Sciatic nerve (tissue), 2 donors: ENCODE measurements around the gene RTN4. TPM values are rescaled to one million over a fixed set of nuclear protein-coding genes. Genes with fewer than 3 reads are reported as not detected.
A peak's percentile ranks its signal among the peaks of the same experiment; 100 is the strongest.
"Not testable (repeated sequence)": the region's sequence is repeated elsewhere in the genome, so short reads cannot be mapped to it uniquely, and the experiment has no call there.

ENCODE experiments used
- ATAC-seq: fragments of 200-7000 bp; cut with Tn5 transposase; one replicate; pipeline ENCODE4 v1.9.1; 2020; ENCODE audit warnings: mild to moderate bottlenecking, moderate library complexity
- DNase-seq: peaks from one replicate; pipeline ENCODE4 v3.0.0-alpha.2; 2020; ENCODE audit warnings: low spot score
- intact Hi-C: fragments of 100-400 bp; cut with DNase I; formaldehyde crosslinking; loops from one replicate; pipeline ENCODE4 v1.14.2; 2022
- total RNA-seq: library from RNA; stranded (reverse); fragmentation: NEBNext Ultra II Directional; extraction: Animal tissue kit (Norgen Biotek cat#: 25700); gene quantifications from one replicate; pipeline ENCODE4 v1.2.1, GENCODE V29; 2021
- donor health status: DM: no; HTN: no; CAD: no.
- donor health status: DM: no; HTN: no; CAD: no.

Gene RTN4
- total RNA-seq, 1 donor from 2014 or later = 254 TPM

- intact Hi-C loops = no loop called here
- DNase-seq = no peak
These were observed 32.4 kb downstream of the RTN4 start for GRCh38 chr2:55017880-55018279.

GRCh38 chr2:55017428-55017827 is 32.8 kb downstream of the RTN4 start:
- ATAC-seq = no peak
- DNase-seq = no peak
- intact Hi-C loops = no loop called here

More at GRCh38 chr2:55017880-55018279, 32.4 kb downstream of the RTN4 start:
- no peak for ATAC-seq

- no peak for DNase-seq
- peak; percentile 89 for ATAC-seq
- intact Hi-C loops = no loop called here
These were observed 35.0 kb downstream of the RTN4 start for GRCh38 chr2:55014962-55015939.

GRCh38 chr2:55013936-55014335 is 36.3 kb downstream of the RTN4 start:
- DNase-seq (no peak), ATAC-seq (no peak)
- intact Hi-C loops = no loop called here

GRCh38 chr2:55012672-55013484 is 37.4 kb downstream of the RTN4 start:
- intact Hi-C loops = no loop called here
- DNase-seq = no peak
- no peak for ATAC-seq

- intact Hi-C loops = no loop called here
- DNase-seq (no peak), ATAC-seq (no peak)
These were observed 38.2 kb downstream of the RTN4 start for GRCh38 chr2:55011831-55012671.

GRCh38 chr2:55010915-55011314 is 39.3 kb downstream of the RTN4 start:
- intact Hi-C loops = no loop called here
- ATAC-seq (peak; percentile 73), DNase-seq (no peak)

- ATAC-seq (peak; percentile 92), DNase-seq (no peak)
- intact Hi-C loops = no loop called here
These were observed 40.1 kb downstream of the RTN4 start for GRCh38 chr2:55010149-55010591.

GRCh38 chr2:55009277-55010060 is 40.8 kb downstream of the RTN4 start:
- intact Hi-C loops = no loop called here

GRCh38 chr2:55006306-55006705 is 43.9 kb downstream of the RTN4 start:
- intact Hi-C loops = no loop called here
- DNase-seq (no peak), ATAC-seq (no peak)

More at GRCh38 chr2:55009277-55010060, 40.8 kb downstream of the RTN4 start:
- ATAC-seq (no peak), DNase-seq (no peak)

GRCh38 chr2:55003706-55004639 is 46.3 kb downstream of the RTN4 start:
- intact Hi-C loops = no loop called here
- ATAC-seq (no peak), DNase-seq (no peak)

- ATAC-seq = no peak
- intact Hi-C loops = no loop called here
These were observed 48.5 kb downstream of the RTN4 start for GRCh38 chr2:55001716-55002115.

GRCh38 chr2:55000341-55000740 is 49.9 kb downstream of the RTN4 start:
- DNase-seq (no peak), ATAC-seq (no peak)
- intact Hi-C loops = no loop called here

More at GRCh38 chr2:55001716-55002115, 48.5 kb downstream of the RTN4 start:
- no peak for DNase-seq

GRCh38 chr2:54999182-54999581 is 51.1 kb downstream of the RTN4 start:
- no peak for ATAC-seq
- intact Hi-C loops = no loop called here

GRCh38 chr2:54997826-54998225 is 52.4 kb downstream of the RTN4 start:
- intact Hi-C loops = no loop called here
- ATAC-seq (no peak), DNase-seq (no peak)

More at GRCh38 chr2:54999182-54999581, 51.1 kb downstream of the RTN4 start:
- DNase-seq = no peak

GRCh38 chr2:54995553-54995952 is 54.7 kb downstream of the RTN4 start:
- intact Hi-C loops = no loop called here
- DNase-seq = no peak
- no peak for ATAC-seq

- intact Hi-C loops, DNase-seq, ATAC-seq: not testable (repeated sequence)
These were observed 59.6 kb downstream of the RTN4 start for GRCh38 chr2:54990694-54991093.
